ENCODE results near the gene SLC24A3. TPM values are rescaled to one million over a fixed set of nuclear protein-coding genes. Genes with fewer than 3 reads are reported as not detected.
A peak's percentile ranks its signal among the peaks of the same experiment; 100 is the strongest.

SLC24A3 gene
- total RNA-seq, 1 donor from 2014 or later = 1.4 TPM

DNA sequence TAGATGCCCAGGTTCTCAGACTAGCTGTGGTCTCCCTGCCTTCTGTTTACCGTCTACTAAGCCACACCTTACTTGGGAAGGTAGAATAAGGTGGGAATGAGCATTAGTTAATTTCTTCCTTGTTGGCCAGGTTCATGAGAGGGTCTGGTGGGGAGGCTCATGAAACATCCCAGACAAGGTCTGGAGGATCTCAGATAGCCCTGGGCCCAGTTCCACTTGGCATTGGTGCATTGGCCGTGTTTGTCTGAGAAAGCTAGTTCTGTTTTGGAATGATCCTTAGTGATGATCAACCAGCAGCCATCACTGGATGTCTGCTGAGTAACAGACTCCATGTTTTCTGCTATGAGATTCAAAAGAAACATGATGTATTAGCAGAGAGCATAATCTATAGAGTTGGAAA lies 155.1 kb downstream of the SLC24A3 start:
- ATAC-seq (no peak), DNase-seq (ENCODE audit: missing footprints) (no peak)
- intact Hi-C loops (cut with DNase I) = no loop called here

DNA sequence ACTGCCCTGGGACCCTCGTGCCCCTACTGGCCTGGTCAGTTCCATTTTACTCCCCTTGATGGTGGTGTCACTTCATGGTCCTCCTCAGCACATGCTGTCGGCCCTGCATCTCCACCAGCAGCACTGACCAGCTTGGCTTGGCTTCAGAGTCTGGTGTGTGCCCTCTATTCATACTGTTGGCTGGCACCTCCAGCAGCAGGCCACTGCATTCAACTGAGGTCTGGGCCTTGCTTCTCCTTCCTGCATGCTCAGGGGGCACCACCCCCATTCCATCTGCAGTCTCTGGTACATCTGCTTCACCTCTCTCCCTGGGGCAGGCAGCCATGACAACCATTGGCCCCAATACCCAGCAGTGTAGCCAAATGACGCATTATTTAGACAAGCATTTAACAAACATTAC lies 155.9 kb downstream of the SLC24A3 start:
- DNase-seq (ENCODE audit: missing footprints) = no peak
- ATAC-seq = no peak
- intact Hi-C loops (cut with DNase I) = no loop called here

DNA sequence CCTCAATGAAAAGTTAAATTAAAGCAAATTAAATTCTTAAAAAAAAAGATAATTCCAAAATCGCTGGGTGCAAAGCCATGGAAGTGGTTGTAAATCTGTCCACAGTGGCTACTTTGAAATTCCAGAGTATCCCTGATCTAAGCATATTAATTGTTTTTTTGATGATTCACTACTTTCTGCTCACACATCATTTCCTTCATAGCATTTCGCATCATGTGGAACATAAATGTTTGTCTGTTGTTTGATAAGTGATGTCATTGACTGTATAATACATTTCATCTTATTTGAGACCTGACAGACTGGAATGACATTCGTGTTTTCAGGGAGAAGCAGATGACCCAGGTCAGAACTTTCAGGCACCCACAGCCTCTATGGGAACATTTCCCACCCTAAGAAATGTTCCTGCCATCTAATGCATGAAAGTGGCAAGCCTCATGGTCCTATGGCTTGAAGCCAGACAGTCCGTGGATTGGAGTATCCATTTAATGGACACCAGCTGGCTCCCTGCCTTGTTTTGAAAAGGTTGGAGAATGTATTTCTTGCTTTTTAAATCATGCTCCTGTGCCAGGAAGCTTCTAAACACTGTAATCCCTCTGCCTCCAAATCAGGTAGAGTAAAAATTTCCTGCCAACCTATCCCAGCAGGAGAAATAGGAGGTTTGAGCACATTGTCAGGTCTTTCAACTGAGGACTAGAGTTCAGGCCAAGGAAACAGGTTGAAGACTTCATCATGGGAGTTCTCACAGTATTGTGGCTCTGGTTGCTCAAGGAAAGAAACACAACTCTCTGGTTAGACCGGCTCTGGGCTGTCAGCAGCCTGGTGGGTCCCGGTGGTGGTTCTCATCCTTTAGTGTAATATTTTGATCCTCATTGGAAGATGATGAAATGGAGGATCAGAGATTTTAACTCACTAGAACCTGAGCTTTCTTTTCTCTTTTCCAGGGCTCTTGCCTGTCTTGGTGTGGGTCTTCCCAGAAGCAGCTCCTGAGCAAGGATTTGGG lies 157.9 kb downstream of the SLC24A3 start:
- intact Hi-C loops (cut with DNase I) = no loop called here
- ATAC-seq = no peak
- no peak for DNase-seq (ENCODE audit: missing footprints)

DNA sequence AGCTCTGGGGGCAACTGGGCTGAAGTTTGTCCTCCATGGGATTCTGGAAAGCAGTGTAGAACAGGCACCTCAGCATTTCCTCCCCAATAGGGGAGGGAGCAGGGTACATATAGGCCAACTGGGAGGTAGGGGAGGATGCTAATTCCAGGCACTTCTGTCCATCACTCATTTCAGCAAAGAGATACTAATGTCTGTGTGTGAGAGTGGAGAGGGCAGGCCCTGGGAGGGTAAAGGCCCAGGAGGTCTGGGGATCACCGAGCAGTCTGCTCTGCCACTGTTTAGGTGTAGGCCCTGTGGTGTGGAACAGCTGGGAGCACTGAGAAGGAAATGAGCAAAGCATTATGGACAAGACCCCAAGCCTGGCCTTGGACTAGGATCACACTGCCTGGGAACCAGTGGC lies 158.7 kb downstream of the SLC24A3 start:
- intact Hi-C loops (cut with DNase I) = no loop called here
- ATAC-seq (no peak), DNase-seq (ENCODE audit: missing footprints) (no peak)

DNA sequence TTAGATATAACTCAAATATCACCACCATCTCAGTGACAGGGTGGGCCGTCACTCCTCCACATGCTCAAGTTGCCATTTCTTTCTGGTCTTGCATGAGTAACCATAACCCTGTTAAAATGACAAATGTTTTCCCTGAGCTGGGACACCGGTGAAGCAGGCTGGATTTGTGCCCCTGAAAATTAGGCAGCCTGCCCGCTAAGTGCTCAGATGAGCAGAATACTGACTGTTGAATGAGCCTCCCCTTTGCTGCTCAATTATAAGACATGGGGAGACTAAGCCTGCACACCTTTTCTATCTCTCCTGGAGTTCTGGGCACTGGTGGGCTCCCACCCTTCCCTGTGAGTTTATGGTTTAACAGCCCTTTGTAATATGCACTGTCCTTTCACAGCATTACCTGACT lies 161.8 kb downstream of the SLC24A3 start:
- DNase-seq (ENCODE audit: missing footprints) (no peak), ATAC-seq (no peak)
- intact Hi-C loops (cut with DNase I) = no loop called here

DNA sequence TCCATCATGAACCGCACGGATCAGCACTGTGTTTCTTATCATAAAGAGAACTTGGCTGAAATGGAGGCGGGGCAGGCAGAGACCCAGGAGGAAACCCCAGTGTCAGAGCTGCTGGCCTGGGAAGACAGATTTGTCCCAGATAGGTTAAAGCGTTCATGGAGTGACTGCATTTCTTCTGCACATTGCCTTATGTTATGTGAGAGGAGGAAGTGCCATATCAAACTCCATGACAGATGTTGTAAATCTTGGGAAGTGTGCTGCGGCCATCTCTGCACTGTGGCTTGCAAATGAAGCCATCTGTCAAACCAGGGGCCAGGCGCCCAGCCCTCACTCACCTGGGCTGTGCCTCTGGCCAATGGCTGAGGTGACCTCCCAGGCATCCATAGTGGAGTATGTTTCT lies 163.0 kb downstream of the SLC24A3 start:
- intact Hi-C loops (cut with DNase I) = no loop called here
- DNase-seq (ENCODE audit: missing footprints) = no peak
- no peak for ATAC-seq

DNA sequence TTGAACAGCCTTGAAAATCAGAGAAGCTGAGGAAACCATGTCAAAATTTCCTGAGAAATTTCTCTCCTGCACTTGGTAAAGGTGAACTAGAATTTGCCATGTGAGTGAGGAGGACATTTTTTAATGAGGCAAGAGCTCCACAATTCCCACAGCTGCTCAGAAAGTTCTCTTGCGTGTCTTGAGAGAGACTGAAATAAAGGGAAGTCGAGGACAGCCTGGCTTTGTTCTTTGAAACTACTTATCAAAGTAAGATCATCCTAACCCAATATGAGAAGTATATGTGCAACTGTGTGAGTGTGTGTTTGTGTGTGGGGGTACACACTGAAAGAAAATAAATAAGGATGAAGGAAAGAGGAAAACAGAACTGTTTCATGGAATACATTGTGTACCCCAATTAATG lies 163.4 kb downstream of the SLC24A3 start:
- DNase-seq (ENCODE audit: missing footprints) = no peak
- no peak for ATAC-seq
- intact Hi-C loops (cut with DNase I) = no loop called here

DNA sequence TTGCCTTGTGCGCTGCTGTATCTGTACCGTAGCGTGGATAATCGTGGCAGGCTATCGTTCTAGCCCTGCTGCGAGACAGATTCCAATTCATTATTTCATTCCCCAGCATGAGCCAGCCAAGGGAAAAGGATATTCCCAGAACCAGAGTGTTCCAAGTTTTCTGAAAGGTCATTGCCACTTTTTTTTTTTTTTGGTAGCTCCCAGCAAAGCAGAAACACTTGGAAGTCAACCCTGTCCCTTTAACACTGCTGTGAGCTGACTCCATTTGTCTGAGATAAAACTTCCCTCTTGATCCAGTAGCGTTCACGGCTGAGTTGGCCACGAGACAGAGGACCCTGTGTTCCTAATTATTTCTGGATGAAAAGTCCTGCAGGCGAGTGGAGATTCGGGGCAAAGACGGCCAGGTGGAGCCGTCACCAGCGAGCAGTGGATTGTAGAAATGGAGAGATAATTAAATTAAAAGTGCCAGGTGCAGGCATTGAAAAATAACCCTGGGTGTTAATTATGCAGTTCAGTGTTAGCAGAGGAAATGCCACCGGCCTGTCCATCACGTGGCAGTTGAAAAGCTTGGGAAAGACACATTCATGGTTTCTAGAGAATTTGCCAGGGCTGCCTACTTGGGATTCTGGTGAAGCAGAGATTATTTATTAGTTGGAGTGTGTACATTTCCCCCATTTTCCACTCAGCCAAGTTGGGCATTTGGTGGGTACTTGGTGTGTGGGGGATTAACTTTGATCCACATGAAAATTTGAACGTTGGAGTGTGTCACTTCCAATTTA lies 164.2 kb downstream of the SLC24A3 start:
- ATAC-seq (peak; percentile 92), DNase-seq (ENCODE audit: missing footprints) (no peak)
- intact Hi-C loops (cut with DNase I) = no loop called here

DNA sequence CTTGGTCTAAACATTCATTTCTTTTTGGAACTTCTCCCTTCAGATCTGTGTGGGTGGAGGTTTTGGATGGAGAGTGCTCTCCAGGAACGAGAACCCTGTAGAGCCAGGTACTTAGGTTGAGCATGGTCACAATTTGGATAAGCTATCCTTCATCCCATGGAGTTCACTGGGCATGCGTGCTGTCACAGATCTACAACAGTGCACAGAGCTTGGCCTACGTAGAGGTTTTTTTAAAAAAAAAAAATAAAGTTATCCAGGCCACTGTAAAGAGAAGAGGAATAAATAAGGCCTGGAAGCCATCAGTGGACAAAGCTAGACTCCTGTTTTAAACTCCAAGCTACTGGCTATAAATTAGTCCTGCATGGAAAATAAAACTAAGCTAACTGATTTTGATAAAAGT lies 165.6 kb downstream of the SLC24A3 start:
- intact Hi-C loops (cut with DNase I) = no loop called here
- ATAC-seq (no peak), DNase-seq (ENCODE audit: missing footprints) (no peak)

DNA sequence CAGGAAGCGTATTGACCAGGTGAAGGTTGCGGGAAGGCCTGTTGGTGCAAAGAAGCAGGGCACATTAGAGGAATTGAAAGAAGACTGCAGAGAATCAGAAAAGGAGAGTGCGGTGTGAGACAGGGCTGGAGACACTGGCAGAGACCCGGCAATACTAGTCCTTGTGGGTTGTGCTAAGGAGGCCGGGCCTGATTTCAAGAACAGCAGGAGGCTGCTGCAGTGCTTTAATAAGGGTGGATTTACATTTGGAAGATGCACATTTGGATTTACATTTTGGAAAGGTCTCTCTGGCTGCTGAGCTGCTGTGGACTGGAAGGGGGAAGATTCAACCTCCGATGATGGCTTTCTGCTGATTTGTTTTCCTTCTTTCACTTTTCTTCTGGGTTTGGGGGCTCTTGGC lies 167.8 kb downstream of the SLC24A3 start:
- no peak for DNase-seq (ENCODE audit: missing footprints)
- intact Hi-C loops (cut with DNase I) = no loop called here
- ATAC-seq = no peak

DNA sequence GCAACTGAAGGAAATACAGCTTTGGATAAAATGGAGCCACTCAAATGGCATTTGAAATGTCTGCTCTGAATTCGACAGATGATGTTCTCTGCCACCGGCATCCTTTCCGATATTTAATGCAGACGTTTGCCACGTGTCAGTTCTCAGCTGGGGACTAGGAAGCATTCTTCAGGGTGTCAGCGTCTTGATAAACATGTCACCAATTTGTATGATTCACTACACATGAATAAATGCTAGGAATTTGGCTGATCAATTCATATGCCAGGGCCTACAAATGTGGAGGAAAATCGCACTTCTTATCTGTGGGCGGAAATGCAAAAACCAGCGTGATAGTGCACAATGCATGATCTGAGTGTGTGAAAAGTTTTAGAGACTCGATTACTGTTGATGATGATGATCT lies 169.5 kb downstream of the SLC24A3 start:
- no peak for DNase-seq (ENCODE audit: missing footprints)
- intact Hi-C loops (cut with DNase I) = no loop called here
- no peak for ATAC-seq

DNA sequence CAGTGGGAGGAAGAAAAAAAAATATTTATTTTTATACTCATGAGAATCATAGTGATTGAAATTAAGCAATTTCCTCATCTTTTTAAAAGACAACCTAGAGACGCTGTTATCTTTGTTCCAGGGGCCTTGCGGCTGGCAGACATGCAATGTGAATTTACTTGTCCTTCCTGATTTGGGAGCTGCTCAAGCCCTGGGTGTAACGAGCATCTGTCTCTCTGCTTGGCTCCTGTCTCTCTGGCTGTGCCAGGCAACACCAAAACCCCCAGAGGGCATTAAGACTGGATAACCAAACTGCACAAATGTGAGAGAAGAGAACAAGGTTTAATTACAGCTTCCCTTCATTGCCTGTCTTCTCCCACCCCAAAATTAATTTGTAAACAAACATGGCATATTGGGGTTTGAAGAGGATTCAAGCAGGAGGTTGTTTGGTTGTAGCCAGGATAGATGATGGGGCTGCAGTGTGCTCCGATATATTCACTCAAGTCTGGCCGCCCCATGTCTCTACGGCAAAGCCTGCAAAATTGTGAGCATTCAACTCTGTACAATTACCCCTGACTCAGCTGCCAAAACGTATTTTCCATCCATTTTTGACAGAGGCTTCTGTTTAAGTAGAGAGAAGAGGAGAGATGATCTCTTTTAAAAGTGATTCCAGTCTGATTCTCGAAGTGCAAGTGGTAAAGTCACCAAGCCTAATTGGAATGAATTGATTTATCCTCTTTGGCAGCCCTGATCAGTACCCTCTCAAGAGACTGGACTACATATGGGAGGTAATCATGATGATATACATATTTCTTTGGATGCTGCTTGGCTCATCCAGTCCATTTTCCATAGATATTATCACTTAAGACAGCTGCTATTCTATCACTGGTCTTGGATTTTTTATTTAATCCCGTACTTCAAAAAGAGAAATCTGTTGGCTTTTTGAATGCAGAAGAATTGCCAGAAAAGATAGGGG lies 170.2 kb downstream of the SLC24A3 start:
- DNase-seq (ENCODE audit: missing footprints) (no peak), ATAC-seq (no peak)
- intact Hi-C loops (cut with DNase I) = no loop called here

DNA sequence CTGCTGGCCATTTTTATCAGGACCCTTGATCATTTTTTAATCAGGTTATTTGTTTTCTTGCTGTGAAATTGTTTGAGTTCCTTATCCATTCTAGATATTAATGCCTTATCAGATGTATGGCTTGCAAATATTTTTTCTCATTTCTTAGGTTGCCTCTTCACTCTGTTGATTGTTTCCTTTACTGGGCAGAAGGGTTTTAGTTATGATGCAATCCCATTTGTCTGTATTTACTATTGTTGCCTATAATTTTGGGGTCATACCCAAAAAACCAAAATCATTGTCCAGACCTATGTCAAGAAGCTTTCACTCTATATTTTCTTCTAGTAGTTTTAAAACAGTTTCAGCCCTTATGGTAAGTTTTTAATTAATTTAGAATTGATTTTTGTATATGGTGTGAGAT lies 172.5 kb downstream of the SLC24A3 start:
- no peak for ATAC-seq
- DNase-seq (ENCODE audit: missing footprints) = no peak
- intact Hi-C loops (cut with DNase I) = no loop called here

DNA sequence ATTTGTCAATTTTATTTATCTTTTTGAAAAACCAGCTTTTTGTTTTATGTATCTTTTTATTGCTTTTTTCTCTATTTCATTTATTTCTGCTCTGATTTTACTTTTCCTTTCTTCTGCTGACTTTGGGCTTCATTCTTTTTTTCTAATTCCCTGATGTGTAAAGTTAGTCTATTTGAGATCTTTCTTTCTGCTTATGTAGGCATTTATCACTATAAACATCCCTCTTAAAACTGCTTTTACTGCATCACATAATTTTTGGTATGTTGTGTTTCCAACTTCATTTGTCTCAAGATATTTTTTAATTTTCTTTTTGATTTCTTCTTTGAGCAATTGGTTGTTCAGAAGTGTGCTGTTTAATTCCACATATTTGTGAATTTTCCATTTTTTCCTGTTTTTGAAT lies 174.8 kb downstream of the SLC24A3 start:
- no peak for ATAC-seq
- DNase-seq (ENCODE audit: missing footprints) = no peak
- intact Hi-C loops (cut with DNase I) = no loop called here

DNA sequence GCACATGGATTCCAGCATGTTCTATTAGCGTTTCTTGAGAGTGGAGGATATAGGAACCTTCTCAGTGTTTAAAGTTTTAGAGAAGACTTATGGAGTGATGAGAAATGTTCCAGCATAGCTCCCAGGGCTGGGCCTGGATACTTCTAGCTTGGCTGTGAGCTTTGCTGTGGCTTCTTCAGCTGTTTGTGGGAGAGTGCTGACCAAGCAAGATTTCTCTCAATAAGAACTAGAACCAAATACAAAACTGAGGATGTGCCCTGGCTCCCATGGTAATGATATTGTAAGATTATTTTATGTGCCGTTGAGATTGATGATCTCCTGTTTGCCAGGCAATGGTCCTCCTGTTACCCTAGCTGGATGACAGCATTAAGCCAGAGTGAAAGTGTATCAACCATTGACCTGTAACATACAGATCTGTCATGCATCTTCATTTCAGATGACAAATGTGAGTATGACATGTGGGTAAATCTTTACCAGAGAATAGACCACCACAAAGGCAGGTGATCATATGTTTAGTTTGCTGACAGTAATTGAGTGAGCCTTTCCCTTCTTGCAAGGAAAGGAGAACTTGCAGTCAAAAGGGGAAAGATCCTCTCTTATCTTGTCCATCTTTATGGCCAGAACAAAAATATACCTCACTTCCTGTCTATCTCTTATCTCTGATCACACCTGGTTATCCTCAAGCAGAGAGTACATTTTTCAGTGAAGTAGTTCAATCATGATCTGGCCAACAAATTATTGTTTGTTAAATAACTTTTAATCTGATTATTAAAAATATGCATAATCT lies 180.1 kb downstream of the SLC24A3 start:
- no peak for DNase-seq (ENCODE audit: missing footprints)
- ATAC-seq = no peak
- intact Hi-C loops (cut with DNase I) = no loop called here

DNA sequence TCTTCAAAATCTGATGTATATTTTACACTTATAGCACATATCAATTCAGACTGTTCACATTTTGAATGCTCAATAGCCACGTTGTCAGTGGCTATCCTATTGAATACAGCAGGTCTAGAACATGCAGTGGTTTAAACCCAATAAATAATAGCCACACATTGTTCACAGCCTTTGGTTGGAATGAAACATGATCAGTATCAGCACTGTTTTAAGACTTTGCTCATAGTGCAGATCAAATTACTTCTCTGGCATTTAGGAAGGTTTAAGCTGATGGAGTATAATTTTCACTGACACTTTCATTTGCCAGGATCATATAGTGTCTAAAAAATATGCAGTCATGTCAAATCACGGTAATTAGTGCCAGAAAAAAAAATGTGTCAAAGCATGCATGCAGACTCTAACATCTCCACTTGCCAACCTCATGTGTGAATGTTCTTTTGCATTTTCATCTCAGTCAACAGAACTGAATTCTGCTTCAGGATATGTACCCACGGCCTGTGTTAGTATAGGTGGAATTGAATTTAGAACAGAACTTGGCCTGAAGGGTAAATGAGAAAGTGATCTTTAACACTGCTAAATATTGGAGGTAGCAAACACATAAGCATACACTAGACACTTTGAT lies 184.1 kb downstream of the SLC24A3 start:
- DNase-seq (ENCODE audit: missing footprints) = no peak

DNA sequence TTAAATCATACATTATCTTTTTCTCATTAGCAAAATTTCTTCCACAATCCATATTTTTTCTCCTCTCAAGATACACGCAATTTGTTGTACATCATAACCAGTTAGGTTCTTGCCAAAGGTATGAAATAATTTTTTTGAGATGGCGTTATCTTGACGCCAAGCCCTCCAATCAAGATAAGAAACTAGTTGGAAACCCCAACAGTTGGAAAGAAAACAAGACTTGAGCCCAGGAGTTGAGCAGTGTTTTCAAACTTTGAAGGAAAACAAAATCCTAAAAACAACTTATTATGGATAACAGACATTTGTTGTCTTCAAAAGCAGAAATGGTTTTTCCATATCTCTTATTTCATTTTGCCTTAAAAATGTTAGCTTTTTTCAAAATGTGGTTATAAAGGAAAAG lies 184.8 kb downstream of the SLC24A3 start:
- DNase-seq (ENCODE audit: missing footprints) (no peak), ATAC-seq (no peak)
- intact Hi-C loops (cut with DNase I) = no loop called here

More for the DNA sequence above, 184.1 kb downstream of the SLC24A3 start:
- no peak for ATAC-seq
- intact Hi-C loops (cut with DNase I) = no loop called here

DNA sequence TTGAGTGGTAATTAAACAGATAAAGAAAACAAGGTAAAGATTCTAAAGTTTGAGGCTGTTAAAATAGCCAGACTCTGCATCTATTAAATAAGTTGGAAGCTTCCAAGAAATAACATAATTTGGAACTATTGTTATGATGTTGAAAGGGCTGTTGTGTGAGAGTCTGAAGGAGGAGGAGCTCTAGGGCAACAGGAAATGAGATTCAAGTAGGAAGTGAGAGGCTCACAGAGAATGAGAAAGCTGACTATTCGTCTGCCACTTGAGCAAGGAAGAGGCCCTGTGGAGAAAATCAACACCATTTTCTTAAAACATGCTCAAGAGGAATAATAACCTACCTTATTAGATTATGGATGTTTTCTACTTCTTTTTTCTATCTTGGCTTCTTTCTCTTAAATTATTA lies 185.2 kb downstream of the SLC24A3 start:
- DNase-seq (ENCODE audit: missing footprints) (no peak), ATAC-seq (no peak)
- intact Hi-C loops (cut with DNase I) = no loop called here
